Activated B cell treated with CpG ODN at 0.5 μM for 24 hours (primary cell): Measurements from ENCODE around the gene SHISA9. TPM values are rescaled to one million over a fixed set of nuclear protein-coding genes. Genes with fewer than 3 reads are reported as not detected.

Source experiments
- ATAC-seq: fragments of 200-7000 bp; cut with Tn5 transposase; one replicate; pipeline ENCODE4 v1.10.0; 2021; ENCODE audit warnings: low read depth, mild to moderate bottlenecking, moderate library complexity
- CTCF ChIA-PET: fragments of 350-600 bp; sonication (Branson Sonifier 250); formaldehyde crosslinking; loops from one replicate; lab custom pipeline; 2021; ENCODE audit warnings: antibody characterized with exemption; lab: Charles Lee
- POLR2A ChIA-PET: fragments of 350-600 bp; sonication (Branson Sonifier 250); formaldehyde crosslinking; loops from one replicate; lab custom pipeline; 2021; ENCODE audit warnings: antibody characterized with exemption; lab: Charles Lee
- DNase-seq: peaks from one replicate; pipeline ENCODE4 v3.0.0; 2022
- H3K27ac Mint-ChIP-seq: one replicate; pipeline ENCODE4 v1.8.0; 2020; ENCODE audit warnings: mixed read lengths
- H3K27me3 Mint-ChIP-seq: one replicate; pipeline ENCODE4 v1.8.0; 2021; ENCODE audit warnings: mixed read lengths
- H3K36me3 Mint-ChIP-seq: one replicate; pipeline ENCODE4 v1.8.0; 2021; ENCODE audit warnings: low read depth, mixed read lengths
- H3K4me1 Mint-ChIP-seq: one replicate; pipeline ENCODE4 v1.8.0; 2021; ENCODE audit warnings: mixed read lengths
- H3K4me3 Mint-ChIP-seq: one replicate; pipeline ENCODE4 v1.8.0; 2020; ENCODE audit warnings: mild to moderate bottlenecking, mixed read lengths
- H3K9me3 Mint-ChIP-seq: one replicate; pipeline ENCODE4 v1.8.0; 2020; ENCODE audit warnings: mixed read lengths
- intact Hi-C: fragments of 100-400 bp; cut with micrococcal nuclease; formaldehyde crosslinking; loops from one replicate; pipeline ENCODE4 v1.15.1; 2024
- total RNA-seq: library from RNA; stranded (reverse); gene quantifications from 2 replicates; pipeline ENCODE4 v1.2.3, GENCODE V29; 2022
- TF ChIP-seq, protein P1 (sequence below): fragments of 200-600 bp; IDR thresholded peaks from one replicate; pipeline ENCODE4 v1.8.0; 2022; ENCODE audit warnings: antibody characterized with exemption, mild to moderate bottlenecking

Gene SHISA9
- total RNA-seq, 1 donor from 2014 or later = 0.07 TPM

DNA sequence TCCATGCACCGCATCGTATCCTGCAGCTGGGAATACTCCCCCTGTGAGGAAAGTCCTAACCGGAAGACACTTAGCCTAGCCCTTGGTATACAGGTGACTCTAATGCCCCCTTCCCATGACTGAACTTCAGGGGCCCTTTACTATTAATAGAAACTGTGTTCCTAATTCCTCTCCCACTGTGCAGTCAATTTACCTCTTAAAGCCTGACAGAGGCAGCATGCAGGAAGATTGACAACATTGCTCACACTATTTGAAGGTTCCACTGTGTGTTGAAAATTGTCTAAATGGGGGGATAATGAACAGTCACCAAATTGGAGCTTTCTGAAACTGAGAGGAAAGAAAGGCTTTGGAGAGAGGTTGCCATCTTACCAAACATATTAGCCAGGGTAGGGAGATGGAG, 222.6 kb downstream of the SHISA9 start:
- POLR2A ChIA-PET = no interaction called here
- CTCF ChIA-PET = no interaction called here
- DNase-seq (no peak), ATAC-seq (no peak)
- no peaks in the 10 kb centered on the region for H3K27me3 Mint-ChIP-seq
- intact Hi-C loops = no loop called here
- TF ChIP-seq, protein P1, sequence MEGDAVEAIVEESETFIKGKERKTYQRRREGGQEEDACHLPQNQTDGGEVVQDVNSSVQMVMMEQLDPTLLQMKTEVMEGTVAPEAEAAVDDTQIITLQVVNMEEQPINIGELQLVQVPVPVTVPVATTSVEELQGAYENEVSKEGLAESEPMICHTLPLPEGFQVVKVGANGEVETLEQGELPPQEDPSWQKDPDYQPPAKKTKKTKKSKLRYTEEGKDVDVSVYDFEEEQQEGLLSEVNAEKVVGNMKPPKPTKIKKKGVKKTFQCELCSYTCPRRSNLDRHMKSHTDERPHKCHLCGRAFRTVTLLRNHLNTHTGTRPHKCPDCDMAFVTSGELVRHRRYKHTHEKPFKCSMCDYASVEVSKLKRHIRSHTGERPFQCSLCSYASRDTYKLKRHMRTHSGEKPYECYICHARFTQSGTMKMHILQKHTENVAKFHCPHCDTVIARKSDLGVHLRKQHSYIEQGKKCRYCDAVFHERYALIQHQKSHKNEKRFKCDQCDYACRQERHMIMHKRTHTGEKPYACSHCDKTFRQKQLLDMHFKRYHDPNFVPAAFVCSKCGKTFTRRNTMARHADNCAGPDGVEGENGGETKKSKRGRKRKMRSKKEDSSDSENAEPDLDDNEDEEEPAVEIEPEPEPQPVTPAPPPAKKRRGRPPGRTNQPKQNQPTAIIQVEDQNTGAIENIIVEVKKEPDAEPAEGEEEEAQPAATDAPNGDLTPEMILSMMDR = no peak
- no peak overlapping the region for H3K4me3 Mint-ChIP-seq
- H3K27ac Mint-ChIP-seq = no peak overlapping the region
- H3K9me3 Mint-ChIP-seq = peaks cover 2% of the 10 kb centered on the region
- H3K36me3 Mint-ChIP-seq = no peaks in the 10 kb centered on the region
- no peaks in the 10 kb centered on the region for H3K4me1 Mint-ChIP-seq

DNA sequence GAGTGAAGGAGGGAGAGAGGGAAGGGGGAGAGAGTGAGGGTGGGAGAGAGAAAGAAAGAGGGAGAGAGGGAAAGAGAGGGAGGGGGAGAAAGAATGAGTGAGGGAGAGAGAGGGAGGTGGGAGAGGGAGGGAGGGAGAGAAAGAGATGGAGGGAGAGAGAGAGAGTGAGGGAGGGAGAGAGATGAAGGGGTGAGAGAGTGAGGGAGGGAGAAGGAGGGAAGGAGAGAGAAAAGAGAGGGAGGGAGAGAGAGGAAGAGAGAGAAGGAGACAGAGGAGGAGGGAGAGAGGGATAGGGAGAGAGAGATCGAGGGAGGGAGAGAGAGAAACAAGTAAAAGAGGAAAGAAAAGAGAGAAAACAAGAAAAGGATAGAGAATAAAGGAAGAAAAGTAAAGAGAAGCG, 225.7 kb downstream of the SHISA9 start:
- H3K4me3 Mint-ChIP-seq = no peak overlapping the region
- intact Hi-C loops = no loop called here
- H3K27ac Mint-ChIP-seq = no peak overlapping the region
- no peak for ATAC-seq
- TF ChIP-seq, protein P1 = no peak
- no peaks in the 10 kb centered on the region for H3K27me3 Mint-ChIP-seq
- H3K36me3 Mint-ChIP-seq = no peaks in the 10 kb centered on the region
- CTCF ChIA-PET = no interaction called here
- peaks cover 2% of the 10 kb centered on the region for H3K9me3 Mint-ChIP-seq
- POLR2A ChIA-PET = no interaction called here
- DNase-seq = no peak
- H3K4me1 Mint-ChIP-seq = no peaks in the 10 kb centered on the region

DNA sequence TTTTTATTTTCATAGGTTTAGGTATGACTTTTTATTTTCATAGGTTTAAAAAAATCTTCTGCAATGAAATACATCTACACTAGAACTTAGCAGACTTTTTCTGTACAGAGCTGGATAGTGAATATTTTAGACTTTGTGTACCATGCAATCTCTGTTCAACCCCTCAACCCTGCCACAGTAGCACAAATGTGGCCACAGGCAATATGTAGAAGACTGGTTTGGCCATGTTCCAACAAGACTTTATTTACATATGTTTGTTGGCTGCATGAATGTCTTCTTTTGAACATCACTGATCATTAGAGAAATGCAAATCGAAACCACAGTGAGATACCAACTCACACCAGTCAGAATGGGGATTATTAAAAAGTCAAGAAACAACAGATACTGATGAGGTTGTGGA, 229.2 kb downstream of the SHISA9 start:
- ChIA-PET CTCF (no interaction called here), POLR2A (no interaction called here)
- Mint-ChIP-seq H3K9me3 (peaks cover 3% of the 10 kb centered on the region), H3K36me3 (no peaks in the 10 kb centered on the region), H3K4me3 (no peak overlapping the region), H3K27ac (no peak overlapping the region), H3K27me3 (no peaks in the 10 kb centered on the region), H3K4me1 (no peaks in the 10 kb centered on the region)
- TF ChIP-seq, protein P1 = no peak
- DNase-seq = no peak
- ATAC-seq = no peak
- intact Hi-C loops = no loop called here

DNA sequence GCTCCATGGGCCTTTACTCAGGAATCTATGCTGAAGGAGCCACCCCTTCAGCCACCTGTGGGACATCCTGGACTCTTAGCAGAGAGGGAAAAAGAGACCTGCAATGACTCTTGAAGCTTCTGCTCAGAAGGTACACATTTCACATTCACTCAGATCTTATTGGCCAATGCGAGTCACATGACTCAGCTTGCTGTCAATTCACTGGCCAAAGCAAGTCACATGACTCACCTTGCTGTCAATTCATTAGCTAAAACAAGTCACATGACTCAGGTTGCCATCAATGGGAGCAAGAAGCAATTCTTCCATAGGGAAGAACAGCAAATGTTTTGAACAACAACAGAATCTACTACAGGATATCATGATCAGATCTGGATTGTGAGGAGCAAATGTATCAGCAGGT, 233.4 kb downstream of the SHISA9 start:
- ATAC-seq (no peak), DNase-seq (no peak)
- Mint-ChIP-seq H3K27me3 (no peaks in the 10 kb centered on the region), H3K4me1 (no peaks in the 10 kb centered on the region), H3K27ac (no peak overlapping the region), H3K9me3 (peaks cover 3% of the 10 kb centered on the region), H3K36me3 (no peaks in the 10 kb centered on the region), H3K4me3 (no peak overlapping the region)
- ChIA-PET POLR2A (no interaction called here), CTCF (no interaction called here)
- intact Hi-C loops = no loop called here
- TF ChIP-seq, protein P1 = no peak

DNA sequence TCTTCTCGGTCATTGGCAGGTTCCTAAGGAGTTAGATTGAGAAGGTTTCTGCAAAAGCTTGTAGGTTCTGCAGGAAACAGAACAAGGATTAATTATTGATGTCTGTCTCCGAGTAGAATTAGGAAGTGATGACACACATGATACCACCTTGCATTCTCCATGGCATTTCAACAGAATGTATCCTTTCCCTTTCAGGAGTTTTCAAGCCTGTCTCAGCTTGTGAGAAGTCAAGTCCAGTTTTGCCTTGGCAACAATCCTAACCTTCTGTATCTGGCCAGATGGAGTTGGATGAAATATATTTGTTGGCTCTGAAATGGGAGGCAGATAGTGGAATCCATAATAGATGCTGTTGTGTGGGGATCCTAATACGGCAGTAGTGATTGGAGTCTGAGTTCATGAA, 235.5 kb downstream of the SHISA9 start:
- Mint-ChIP-seq H3K36me3 (no peaks in the 10 kb centered on the region), H3K4me3 (no peak overlapping the region), H3K4me1 (no peaks in the 10 kb centered on the region), H3K27me3 (no peaks in the 10 kb centered on the region), H3K27ac (no peak overlapping the region), H3K9me3 (peaks cover 3% of the 10 kb centered on the region)
- ChIA-PET CTCF (no interaction called here), POLR2A (no interaction called here)
- intact Hi-C loops = no loop called here
- DNase-seq (no peak), ATAC-seq (no peak)
- TF ChIP-seq, protein P1 = no peak
